ENCODE results near the gene CEBPE.

CEBPE gene

GRCh38 chr14:23145794-23146350 is 26.8 kb upstream of the CEBPE start:
- TF ChIP-seq Cebpa-rat (IDR thresholded peaks at IDR 0.05) = no peak
- Histone ChIP-seq H3K27ac (no peak overlapping the region), H3K36me3 (no peaks in the 10 kb centered on the region), H3K9me3 (no peaks in the 10 kb centered on the region), H3K27me3 (no peaks in the 10 kb centered on the region), H3K4me1 (no peaks in the 10 kb centered on the region), H3K4me2 (no peak overlapping the region), H3K9ac (no peak overlapping the region), H3K4me3 (no peak overlapping the region), H4K20me1 (no peaks in the 10 kb centered on the region)

GRCh38 chr14:23143911-23144310 is 24.9 kb upstream of the CEBPE start:
- no peaks in the 10 kb centered on the region for H3K4me1 ChIP-seq
- no peaks in the 10 kb centered on the region for H3K36me3 ChIP-seq
- TF ChIP-seq Cebpa-rat (IDR thresholded peaks at IDR 0.05) = no peak
- no peak overlapping the region for H3K4me2 ChIP-seq
- no peak overlapping the region for H3K9ac ChIP-seq
- H3K27me3 ChIP-seq = no peaks in the 10 kb centered on the region
- no peak overlapping the region for H3K4me3 ChIP-seq
- no peaks in the 10 kb centered on the region for H3K9me3 ChIP-seq
- no peak overlapping the region for H3K27ac ChIP-seq
- H4K20me1 ChIP-seq = no peaks in the 10 kb centered on the region

GRCh38 chr14:23142826-23143225 is 23.8 kb upstream of the CEBPE start:
- Histone ChIP-seq H3K27me3 (no peaks in the 10 kb centered on the region), H3K4me3 (no peak overlapping the region), H3K4me1 (no peaks in the 10 kb centered on the region), H3K9ac (no peak overlapping the region), H4K20me1 (no peaks in the 10 kb centered on the region), H3K27ac (no peak overlapping the region), H3K9me3 (no peaks in the 10 kb centered on the region), H3K36me3 (no peaks in the 10 kb centered on the region), H3K4me2 (no peak overlapping the region)
- no peak for TF ChIP-seq Cebpa-rat (IDR thresholded peaks at IDR 0.05)

GRCh38 chr14:23141706-23142444 is 22.8 kb upstream of the CEBPE start:
- Histone ChIP-seq H3K27ac (no peak overlapping the region), H3K36me3 (no peaks in the 10 kb centered on the region), H3K27me3 (no peaks in the 10 kb centered on the region), H4K20me1 (no peaks in the 10 kb centered on the region), H3K9ac (no peak overlapping the region), H3K4me2 (no peak overlapping the region), H3K4me3 (no peak overlapping the region), H3K4me1 (no peaks in the 10 kb centered on the region), H3K9me3 (no peaks in the 10 kb centered on the region)
- TF ChIP-seq Cebpa-rat (IDR thresholded peaks at IDR 0.05) = no peak

- no peak overlapping the region for H3K4me3 ChIP-seq
- H3K27ac ChIP-seq = no peak overlapping the region
- TF ChIP-seq Cebpa-rat (IDR thresholded peaks at IDR 0.05) = no peak
- no peak overlapping the region for H3K9ac ChIP-seq
- no peaks in the 10 kb centered on the region for H3K9me3 ChIP-seq
- H3K27me3 ChIP-seq = no peaks in the 10 kb centered on the region
- no peaks in the 10 kb centered on the region for H3K4me1 ChIP-seq
- H3K36me3 ChIP-seq = no peaks in the 10 kb centered on the region
- H4K20me1 ChIP-seq = no peaks in the 10 kb centered on the region
- no peak overlapping the region for H3K4me2 ChIP-seq
Measured at GRCh38 chr14:23140371-23140770, 21.3 kb upstream of the CEBPE start.

- Histone ChIP-seq H3K4me3 (no peak overlapping the region), H3K36me3 (no peaks in the 10 kb centered on the region), H3K9me3 (no peaks in the 10 kb centered on the region), H3K27me3 (no peaks in the 10 kb centered on the region), H3K4me1 (no peaks in the 10 kb centered on the region), H3K4me2 (no peak overlapping the region), H3K9ac (no peak overlapping the region), H4K20me1 (no peaks in the 10 kb centered on the region), H3K27ac (no peak overlapping the region)
- no peak for TF ChIP-seq Cebpa-rat (IDR thresholded peaks at IDR 0.05)
Measured at GRCh38 chr14:23139874-23140273, 20.8 kb upstream of the CEBPE start.

- no peaks in the 10 kb centered on the region for H3K36me3 ChIP-seq
Measured at GRCh38 chr14:23137813-23138535, 18.9 kb upstream of the CEBPE start.

GRCh38 chr14:23137192-23137812 is 18.2 kb upstream of the CEBPE start:
- Histone ChIP-seq H4K20me1 (no peaks in the 10 kb centered on the region), H3K9ac (no peak overlapping the region), H3K27ac (no peak overlapping the region), H3K27me3 (no peaks in the 10 kb centered on the region), H3K36me3 (no peaks in the 10 kb centered on the region), H3K4me3 (no peak overlapping the region), H3K9me3 (no peaks in the 10 kb centered on the region), H3K4me1 (peaks cover 6% of the 10 kb centered on the region), H3K4me2 (no peak overlapping the region)
- no peak for TF ChIP-seq Cebpa-rat (IDR thresholded peaks at IDR 0.05)

More at GRCh38 chr14:23137813-23138535, 18.9 kb upstream of the CEBPE start:
- H3K27ac ChIP-seq = no peak overlapping the region
- peaks cover 2% of the 10 kb centered on the region for H3K4me1 ChIP-seq
- H3K9ac ChIP-seq = no peak overlapping the region
- H3K4me2 ChIP-seq = no peak overlapping the region
- TF ChIP-seq Cebpa-rat (IDR thresholded peaks at IDR 0.05) = no peak
- H3K27me3 ChIP-seq = no peaks in the 10 kb centered on the region
- no peaks in the 10 kb centered on the region for H4K20me1 ChIP-seq
- no peaks in the 10 kb centered on the region for H3K9me3 ChIP-seq
- no peak overlapping the region for H3K4me3 ChIP-seq

GRCh38 chr14:23136566-23137133 is 17.6 kb upstream of the CEBPE start:
- Histone ChIP-seq H3K27ac (no peak overlapping the region), H3K4me3 (no peak overlapping the region), H3K36me3 (no peaks in the 10 kb centered on the region), H3K4me1 (peaks cover 8% of the 10 kb centered on the region), H3K9me3 (no peaks in the 10 kb centered on the region), H4K20me1 (no peaks in the 10 kb centered on the region), H3K27me3 (no peaks in the 10 kb centered on the region), H3K9ac (no peak overlapping the region), H3K4me2 (no peak overlapping the region)
- TF ChIP-seq Cebpa-rat (IDR thresholded peaks at IDR 0.05) = no peak
